ENCODE results near the gene ST3GAL6.

Gene ST3GAL6, protein sequence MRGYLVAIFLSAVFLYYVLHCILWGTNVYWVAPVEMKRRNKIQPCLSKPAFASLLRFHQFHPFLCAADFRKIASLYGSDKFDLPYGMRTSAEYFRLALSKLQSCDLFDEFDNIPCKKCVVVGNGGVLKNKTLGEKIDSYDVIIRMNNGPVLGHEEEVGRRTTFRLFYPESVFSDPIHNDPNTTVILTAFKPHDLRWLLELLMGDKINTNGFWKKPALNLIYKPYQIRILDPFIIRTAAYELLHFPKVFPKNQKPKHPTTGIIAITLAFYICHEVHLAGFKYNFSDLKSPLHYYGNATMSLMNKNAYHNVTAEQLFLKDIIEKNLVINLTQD

DNA sequence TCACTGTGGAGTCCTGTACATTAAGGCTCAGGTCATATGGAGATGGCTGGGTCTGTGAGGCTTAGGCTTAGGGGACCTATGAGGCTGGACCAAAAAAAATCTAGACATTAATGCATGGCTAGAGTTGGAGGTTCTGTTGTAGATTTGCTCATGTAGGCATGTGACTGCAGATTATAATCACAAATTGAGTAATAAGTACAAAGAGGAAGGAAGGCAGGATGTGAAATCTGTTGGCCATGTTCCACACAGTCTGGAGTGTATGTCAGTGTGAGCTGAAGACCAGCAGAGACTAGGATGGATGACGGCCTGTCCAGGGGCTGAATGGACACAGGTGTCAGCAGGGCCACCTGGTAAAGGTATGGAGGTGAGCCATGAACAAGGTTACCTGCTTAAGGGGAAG is at the start of gene ST3GAL6:
ST3GAL6 (plus strand) TSS at position 265 of the 400 bp plus-strand sequence. CDS start 5,101 bp downstream, outside the sequence.
- DNase-seq: no peak

DNA sequence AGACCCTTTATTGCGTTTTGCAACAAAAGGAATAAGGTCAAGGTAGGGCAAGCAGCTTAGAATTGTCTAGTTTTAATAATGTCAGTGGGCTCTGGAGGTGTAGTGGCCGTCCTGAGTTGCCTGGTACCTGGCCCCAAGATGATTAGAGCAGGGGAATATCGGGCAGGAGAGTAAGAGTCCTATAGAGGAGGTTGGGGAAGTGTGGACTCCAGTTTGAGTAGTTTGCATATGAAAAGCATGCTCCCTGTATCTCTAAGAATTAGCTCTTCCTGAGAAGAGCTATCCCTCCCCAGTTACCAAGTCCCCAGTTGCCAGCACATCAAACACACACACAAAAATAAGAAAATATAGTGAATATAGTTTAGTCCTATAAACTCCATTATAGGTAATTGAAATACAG is 49.2 kb upstream of the ST3GAL6 start:
- DNase-seq: no peak

DNA sequence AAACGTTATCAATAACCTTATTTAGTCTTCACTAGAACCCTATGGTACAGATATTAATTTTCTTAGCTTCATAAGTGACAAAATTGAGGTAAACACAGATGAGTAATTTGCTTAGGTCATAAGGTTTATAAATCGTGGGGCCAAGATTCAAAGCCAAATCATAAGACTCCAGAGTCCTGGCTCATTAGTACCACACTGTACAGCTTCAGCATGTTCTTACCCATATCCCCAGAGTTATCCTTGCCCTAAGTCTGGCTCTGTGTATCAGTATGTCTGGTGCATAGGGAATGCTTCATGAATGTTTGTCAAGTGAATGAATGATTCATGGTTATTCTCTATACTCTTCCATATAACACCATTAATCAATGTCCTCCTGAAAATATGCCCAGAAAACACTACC is 45.6 kb upstream of the ST3GAL6 start:
- no peak for DNase-seq

GRCh38 chr3:98718730-98719129 is 44.4 kb upstream of the ST3GAL6 start:
- DNase-seq: no peak

- DNase-seq: no peak
Measured at GRCh38 chr3:98721776-98722175, 41.4 kb upstream of the ST3GAL6 start.

GRCh38 chr3:98722389-98722788 is 40.8 kb upstream of the ST3GAL6 start:
- DNase-seq: no peak

- DNase-seq: no peak
Measured at GRCh38 chr3:98725352-98725751, 37.8 kb upstream of the ST3GAL6 start.

DNA sequence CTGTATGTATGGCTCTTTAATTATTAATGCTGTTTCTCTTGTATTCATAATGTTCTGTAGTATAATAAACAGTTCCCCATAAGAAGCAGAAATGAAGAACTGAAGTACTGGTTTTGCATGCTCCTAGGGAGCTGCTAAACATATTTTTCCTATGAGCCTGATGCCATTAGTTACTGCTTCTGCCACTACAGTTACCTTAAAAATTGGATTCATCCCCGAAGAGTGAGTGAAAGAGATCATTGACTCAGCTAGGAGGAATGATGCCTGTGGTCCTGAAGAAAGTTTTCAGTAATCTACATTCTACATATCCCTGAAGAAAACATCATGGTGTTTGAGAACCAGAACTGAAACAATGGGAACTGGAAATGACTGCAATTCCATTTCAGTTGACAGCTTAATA is 37.1 kb upstream of the ST3GAL6 start:
- no peak for DNase-seq

DNA sequence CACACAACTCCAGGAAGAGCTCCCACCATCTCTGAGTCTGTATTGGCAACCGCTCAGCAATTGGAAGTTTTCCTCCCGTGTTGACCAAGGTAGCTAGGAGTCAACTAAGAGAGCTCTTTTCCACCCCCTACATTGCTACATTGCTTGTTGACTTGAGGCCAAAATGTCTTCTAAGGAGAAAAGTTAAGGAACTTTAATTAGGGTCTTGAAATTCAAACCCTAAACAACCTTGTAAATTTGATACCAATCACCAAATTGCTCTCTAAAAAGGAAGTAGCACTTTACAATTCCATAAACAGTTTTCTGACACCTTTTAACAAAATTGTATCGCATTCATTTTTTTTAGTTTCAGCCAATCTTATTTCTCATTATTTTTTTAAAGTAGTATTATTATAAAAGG is 35.5 kb upstream of the ST3GAL6 start:
- DNase-seq: no peak

DNA sequence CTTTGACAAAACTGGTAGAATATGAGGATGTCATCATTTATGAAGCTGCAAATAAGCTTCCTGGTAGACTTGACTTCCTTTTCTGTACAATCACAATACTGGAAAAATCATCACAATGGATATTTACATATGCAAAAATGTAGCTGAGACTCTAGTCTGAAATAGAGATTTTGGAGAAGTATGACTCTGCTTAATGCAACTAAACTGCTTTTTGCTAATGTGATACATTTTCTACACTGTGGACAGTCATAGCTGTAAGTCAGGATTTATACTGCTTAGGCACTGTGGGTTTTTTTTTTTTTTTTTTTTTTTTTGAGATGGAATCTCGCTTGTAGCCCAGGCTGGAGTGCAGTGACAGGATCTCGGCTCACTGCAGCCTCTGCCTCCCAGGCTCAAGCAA is 34.5 kb upstream of the ST3GAL6 start:
- no peak for DNase-seq

DNA sequence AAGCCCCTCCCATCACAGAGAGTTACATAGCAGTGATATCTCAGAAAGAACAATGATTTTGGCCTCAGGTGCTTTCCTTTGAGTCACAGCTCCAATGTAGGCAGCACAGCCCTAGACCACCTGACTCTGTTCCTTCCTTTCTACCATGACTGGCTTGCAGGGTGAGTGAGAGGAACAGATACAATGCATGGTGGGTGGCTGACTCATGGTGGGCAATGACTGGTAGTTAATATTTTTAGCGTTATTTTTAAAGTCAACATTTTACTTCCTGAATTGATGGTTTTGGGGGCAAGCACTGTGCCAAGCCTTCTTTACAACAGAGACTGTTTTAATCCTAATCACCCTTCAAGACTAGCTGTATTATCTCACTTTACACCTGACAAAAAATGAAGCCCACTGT is 32.8 kb upstream of the ST3GAL6 start:
- DNase-seq: no peak

GRCh38 chr3:98730886-98731537 is 32.1 kb upstream of the ST3GAL6 start:
- DNase-seq: no peak

GRCh38 chr3:98731720-98732285 is 31.3 kb upstream of the ST3GAL6 start:
- DNase-seq: no peak

- DNase-seq: peak; percentile 10
Measured at GRCh38 chr3:98732286-98733052, 30.7 kb upstream of the ST3GAL6 start.

DNA sequence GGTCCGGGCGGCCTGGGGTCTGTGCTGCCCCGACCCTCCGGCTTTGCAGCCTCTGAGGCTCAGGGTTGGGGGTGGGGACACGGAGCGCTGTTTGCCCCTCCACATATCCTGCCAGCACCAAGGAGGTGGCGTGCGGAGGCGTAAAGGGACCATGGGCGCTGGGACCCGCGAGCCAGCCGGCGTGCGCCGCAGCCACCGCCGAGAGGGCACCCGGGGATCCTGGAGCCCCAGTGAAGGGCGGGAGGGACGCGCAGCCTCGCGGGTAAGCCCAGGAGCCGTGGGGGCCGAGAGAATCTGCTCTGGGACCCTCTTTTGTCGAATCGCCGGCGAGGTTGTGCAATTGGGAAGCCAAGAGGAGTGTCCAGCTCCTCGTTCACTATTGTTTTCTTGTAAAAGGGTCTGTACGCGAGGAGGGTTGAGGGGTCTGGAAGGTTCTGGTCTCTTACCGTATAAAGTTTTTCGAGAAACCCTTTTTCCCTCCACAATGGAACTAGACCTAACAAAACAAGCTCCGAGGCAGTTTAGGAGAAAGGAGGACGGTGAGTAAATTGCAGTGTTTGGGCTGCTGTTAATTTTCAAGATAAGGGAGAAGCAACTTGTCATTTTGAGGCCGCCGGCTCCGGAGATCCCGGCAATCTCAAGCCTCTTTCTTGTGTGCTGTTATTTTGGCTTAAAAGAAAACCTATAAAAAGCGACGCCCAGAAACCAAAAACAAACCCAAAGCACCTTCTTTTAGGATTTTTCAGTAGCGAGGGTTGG is 29.9 kb upstream of the ST3GAL6 start:
- DNase-seq: peak; percentile 6

DNA sequence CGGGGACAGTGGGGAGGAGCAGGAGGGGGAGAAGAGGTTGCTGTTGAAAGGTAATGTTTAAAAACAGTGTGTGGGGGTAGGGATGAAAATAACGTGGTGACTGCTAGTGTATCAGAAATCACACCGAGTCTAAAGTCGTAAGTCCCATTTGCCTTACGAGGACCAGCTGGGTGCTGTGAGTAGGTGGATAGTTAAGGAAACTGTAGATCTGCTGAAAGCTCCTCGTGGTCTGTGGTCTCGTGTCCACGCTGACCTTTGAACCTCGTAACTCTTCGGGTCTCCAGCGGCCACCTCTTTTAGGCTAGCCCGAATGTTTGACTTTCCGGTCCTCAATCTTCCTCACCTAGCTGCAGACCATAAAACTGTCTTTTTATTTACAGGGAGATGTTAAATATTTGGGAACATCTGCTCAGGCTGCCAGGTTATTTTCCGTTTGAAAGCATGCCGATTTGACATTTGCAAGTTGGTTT is 29.3 kb upstream of the ST3GAL6 start:
- no peak for DNase-seq

GRCh38 chr3:98734306-98734705 is 28.8 kb upstream of the ST3GAL6 start:
- no peak for DNase-seq

DNA sequence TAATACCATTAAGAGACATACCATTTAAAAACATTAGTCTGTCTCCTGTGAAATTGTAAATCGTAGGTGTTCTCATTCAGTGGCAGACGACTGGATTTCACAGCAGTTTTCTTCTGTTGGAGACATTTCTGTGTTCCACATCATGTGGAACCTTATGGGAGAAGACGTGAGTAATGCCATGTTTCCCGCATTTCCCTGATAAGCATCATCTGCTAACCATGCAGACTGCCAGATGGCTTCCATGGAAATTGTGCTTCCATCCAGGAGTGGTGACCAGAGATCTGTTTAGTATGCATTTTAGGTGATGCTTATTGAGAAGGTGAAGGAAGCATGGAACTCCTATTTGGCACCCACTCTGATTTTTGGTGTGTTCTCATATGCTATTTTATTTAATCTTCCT is 28.4 kb upstream of the ST3GAL6 start:
- DNase-seq: no peak

DNA sequence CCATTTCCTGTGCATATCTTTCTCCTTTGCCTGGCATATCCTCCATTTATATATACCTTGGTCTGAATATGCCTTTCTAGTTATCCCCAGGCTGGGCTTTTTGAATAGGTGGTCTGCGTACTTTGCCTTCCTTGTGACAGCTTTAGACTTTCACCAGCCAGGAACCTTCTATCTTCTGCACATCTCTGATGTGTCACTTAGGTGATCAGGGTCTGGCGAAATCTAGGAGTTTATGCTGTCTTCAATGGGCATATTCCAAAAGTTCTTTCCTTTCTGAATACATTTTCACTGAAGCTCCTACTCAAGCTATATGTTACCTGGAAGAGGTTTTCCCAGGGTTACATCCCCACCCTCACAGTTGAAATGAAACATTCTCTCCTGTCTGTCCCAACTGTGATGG is 27.8 kb upstream of the ST3GAL6 start:
- no peak for DNase-seq

DNA sequence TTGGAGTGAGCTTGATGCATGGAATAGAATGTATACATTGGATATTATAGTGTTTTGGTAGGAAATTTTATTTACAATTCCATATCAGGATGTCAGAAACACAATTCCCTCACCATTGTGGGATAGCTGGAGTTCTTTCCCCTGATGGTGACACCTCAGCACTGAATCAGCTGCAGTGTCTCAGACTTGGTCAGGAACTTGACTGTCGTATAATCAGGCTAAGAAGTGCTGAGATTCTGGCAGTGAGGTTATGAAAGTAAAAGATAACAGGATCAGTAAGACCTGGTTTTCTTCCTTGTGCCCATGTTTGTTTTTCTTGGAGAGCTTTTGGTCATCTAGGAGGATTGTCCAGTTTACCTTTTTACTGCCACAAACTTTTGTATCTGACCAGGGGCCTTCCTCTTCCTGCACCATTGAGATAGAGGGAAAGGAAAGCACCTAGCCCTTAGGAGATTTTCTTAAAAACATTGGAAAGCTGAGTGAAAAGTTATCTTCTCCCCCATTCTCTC is 27.3 kb upstream of the ST3GAL6 start:
- DNase-seq: no peak

GRCh38 chr3:98737301-98737700 is 25.8 kb upstream of the ST3GAL6 start:
- DNase-seq: no peak

GRCh38 chr3:98739266-98739665 is 23.9 kb upstream of the ST3GAL6 start:
- no peak for DNase-seq
